AG08395 (cell line): ENCODE data around the gene SYCP3.

Experiments used
- DNase-seq: peaks from one replicate; pipeline ENCODE4 v3.0.0; 2012; ENCODE audit warnings: mixed read lengths, low spot score

The SYCP3 gene

DNA sequence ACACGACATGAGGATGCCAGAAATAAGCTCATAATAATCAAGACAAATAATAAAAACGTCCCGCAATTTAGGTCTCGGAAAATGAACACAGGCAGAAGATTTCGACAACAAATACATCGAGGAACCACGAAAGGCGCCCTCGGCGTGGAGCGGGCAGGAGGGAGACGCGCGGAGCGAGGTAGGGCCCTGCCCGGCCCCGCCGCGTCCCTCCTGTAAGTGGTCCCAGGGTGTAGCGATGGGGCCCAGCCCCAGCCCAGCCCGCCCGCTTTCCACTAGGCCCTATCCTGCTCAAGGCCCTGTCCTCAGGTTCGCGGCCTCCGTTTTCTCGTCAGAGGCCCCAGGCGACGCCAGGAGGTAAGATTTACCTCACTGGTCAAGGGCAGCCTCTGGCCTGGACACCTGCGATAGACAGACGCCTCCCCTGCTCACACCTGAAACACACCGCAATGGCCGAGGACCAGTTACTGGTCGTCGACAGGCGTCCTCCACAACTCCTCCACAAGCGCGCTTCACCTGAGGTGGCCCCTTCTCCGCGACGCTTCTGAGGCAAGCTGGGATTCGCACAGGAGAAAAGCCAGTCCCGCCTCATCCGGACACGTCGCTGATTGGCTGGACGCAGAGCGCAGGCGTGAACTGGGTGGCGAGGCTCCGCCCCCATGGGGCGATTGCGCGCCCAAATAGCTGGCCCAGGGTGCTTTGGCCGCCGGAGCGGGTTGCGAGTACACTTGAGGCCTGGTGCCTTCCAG, at the start of gene SYCP3:
SYCP3 (minus strand) TSS at position 543 of the 746 bp plus-strand sequence. CDS start 1,527 bp downstream, outside the sequence.
- DNase-seq: no peak

- DNase-seq: no peak
These were observed 46.4 kb upstream of the SYCP3 start for GRCh38 chr12:101785671-101786070.

- no peak for DNase-seq
These were observed 45.1 kb upstream of the SYCP3 start for GRCh38 chr12:101784376-101784775.

DNA sequence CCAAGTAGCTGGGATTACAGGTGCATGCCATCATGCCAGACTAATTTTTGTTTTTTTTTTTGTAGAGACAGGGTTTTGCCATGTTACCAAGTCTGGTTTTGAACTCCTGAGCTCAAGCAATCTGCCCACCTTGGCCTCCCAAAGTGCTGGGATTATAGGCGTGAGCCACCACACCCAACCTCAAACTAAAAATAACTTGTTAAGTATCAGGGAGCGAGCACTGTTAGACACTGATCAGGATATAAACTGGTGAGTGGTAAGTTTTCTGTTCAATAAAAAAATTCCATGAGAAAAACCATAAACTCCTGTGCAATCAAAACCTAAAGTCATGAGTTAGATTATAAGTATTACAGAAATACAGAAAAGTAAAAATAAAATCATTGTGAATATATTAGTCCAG, 44.6 kb upstream of the SYCP3 start:
- DNase-seq: no peak

- DNase-seq: no peak
These were observed 43.9 kb upstream of the SYCP3 start for GRCh38 chr12:101783150-101783549.

DNA sequence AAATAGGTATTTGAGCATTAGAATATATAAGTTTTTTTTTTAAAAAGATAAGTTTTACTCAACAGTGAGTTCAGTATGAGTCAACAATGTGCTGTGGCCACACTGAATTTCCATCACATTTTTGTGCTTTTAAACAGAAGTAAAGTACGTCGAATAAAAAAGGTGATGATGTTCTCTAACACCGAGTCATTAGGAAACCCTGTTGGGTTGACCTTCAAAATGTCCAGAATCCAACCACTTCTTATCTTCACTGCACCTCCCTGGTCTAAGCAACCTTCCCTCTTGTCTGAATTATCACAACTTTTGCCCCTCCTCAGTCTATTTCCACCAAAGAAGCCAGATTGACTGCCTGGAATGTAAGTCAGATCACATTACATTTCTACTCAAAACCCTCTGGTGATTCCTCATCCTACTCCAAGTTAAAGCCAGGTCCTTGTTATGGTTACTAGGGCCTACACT, 43.0 kb upstream of the SYCP3 start:
- DNase-seq: peak; percentile 18

GRCh38 chr12:101781834-101782233, 42.6 kb upstream of the SYCP3 start:
- no peak for DNase-seq

DNA sequence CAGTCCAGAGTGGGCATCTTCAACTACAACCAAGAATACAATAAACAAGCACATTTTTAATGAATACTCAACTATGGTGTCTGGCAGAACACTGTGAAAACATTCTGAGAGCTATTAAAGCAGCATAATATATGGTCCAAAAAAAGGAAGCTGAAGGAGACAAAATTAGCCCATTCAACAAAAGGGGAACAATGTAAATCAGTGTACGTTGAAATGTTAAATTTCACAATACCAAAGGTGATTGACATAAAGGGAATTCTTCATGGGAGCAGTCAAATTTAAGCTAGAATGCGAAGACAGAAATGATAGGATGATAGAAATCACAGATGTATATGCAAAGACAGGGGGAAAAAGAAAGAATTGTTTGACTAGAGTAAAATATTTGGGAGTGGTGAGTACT, 41.3 kb upstream of the SYCP3 start:
- no peak for DNase-seq

- no peak for DNase-seq
These were observed 40.4 kb upstream of the SYCP3 start for GRCh38 chr12:101779626-101780025.

DNA sequence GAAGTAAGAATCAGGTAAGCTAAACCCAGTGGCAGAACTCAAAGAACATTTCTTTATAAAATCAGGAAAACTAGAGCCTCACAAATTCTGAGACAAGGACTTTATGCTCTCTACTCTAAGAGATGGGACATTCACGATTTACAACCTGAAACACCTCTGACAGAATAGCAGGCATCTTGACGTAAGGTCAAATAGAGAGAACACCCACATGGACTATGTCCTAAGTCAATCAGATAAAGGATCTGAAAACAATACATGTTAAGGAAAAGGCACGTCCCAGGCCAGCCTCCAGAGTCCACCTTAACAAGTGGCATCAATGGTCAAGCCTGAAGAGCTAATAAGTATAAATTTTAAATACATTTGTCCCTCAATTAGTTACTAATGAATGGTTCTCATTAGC, 39.9 kb upstream of the SYCP3 start:
- no peak for DNase-seq

DNA sequence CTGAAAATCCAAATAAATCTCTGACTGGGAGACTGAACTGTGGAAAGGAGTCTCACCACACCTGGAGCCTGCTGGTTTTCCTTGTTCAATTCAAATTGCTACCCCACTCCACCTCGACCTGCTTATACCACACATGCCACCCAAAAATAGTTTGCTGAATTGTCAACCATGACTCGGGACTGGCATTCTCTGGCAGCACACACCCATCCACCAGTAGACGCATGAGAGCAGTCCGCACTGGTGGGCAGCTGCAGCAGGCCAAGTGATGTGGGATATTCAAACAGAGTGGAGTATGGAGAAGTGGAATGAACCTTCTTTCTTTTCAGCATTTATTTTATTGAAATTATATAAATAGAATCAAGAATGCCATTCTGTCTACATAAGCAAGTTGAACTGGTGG, 38.7 kb upstream of the SYCP3 start:
- no peak for DNase-seq

- DNase-seq: no peak
These were observed 38.2 kb upstream of the SYCP3 start for GRCh38 chr12:101777485-101777884.

DNA sequence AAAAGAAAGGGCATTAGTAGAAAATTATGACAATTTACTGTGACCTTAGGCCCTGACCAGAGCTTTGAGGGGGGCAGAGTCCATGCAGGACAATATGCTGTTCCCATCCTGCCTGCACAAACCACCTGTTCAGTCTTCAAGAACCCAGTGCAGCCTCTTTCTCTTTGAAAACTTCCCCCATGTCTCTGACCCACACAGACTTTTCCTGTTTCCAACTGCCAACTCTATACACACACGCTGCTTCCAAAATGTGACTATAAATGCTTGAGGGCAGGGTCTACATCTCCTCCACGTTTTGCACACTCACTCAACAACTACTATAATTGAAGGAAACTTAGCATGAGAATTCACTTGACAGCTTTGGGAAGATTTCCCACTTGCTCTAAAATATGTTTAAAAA, 36.6 kb upstream of the SYCP3 start:
- DNase-seq: no peak

DNA sequence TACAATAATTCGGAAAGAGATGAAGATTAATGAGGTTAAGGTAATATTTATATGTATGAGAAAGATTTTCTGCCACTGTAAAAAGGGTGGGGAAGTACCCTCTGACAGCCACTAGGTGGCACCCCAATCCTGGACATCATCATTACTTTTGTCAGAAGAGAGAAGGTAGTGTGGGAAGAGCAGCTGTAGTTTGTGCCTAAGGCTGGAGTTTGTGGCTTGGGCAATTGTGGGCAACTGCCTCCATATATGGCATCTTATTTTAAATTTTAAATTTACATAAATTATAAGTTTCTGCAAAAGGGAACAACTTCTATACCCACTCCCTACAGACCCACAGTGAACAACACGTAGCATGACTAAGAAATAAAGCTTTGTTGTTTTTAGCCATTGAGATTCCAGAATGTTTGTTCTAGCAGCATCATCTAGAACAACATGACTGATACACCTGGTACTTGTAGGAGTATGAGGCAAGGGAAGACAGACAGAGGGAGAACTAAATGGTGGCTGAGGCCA, 34.4 kb upstream of the SYCP3 start:
- DNase-seq: peak; percentile 79

DNA sequence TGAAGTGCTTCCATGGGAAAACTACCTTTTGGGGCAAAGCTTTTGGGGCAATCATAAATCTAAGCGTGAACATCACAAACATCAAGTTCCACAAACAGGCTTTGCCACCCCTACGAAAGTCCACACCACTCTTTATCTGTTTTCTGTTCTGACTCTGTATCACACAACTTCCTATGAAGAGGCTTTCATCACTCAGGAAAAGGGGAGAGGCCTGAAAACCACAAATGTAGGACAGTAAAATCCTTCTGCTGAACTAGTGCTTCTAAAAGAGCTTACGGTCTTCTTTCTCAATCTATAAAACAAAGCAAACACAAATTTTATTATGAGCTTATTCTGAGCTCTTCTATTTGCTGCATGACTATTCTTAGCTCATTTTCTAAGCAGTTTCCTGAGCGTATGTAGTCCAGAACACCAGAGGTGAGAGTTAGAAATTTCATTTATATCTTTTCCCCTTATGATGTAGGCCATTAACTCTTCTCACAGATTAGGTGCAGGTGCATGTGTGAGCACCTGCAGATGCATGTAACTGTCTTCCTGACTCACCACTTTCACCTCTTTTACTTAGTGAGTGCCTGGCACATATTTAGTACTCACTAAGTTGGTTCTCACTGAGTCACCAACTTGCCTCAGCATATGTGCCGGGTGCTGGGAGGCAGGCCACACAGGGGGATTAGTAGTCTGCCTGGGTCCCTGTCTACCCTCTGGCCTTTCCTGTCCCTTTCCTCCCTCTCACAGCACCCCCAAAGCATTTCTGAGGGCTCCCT, 32.9 kb upstream of the SYCP3 start:
- DNase-seq: no peak

GRCh38 chr12:101769865-101770264, 30.6 kb upstream of the SYCP3 start:
- no peak for DNase-seq

GRCh38 chr12:101768781-101769180, 29.5 kb upstream of the SYCP3 start:
- DNase-seq: no peak

DNA sequence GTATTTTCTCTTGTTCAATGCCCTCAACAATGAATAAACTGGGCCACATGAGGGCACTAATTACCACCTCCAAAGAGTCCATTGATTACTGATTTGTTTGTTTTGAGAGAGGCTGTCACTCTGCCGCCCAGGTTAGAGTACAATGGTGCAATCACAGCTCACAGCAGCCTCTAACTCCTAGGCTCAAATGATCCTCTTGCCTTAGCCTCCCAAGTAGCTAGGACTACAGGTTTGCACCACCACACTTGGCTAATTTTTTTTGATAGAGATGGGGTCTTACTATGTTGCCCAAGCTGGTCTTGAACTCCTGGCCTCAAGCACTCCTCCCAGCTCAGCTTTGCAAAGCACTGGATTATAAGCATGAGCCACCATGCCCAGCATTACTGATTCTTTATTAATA, 28.3 kb upstream of the SYCP3 start:
- DNase-seq: no peak

- no peak for DNase-seq
These were observed 25.0 kb upstream of the SYCP3 start for GRCh38 chr12:101764051-101764792.

- no peak for DNase-seq
These were observed 24.1 kb upstream of the SYCP3 start for GRCh38 chr12:101763246-101763931.

- no peak for DNase-seq
These were observed 22.5 kb upstream of the SYCP3 start for GRCh38 chr12:101761781-101762180.

DNA sequence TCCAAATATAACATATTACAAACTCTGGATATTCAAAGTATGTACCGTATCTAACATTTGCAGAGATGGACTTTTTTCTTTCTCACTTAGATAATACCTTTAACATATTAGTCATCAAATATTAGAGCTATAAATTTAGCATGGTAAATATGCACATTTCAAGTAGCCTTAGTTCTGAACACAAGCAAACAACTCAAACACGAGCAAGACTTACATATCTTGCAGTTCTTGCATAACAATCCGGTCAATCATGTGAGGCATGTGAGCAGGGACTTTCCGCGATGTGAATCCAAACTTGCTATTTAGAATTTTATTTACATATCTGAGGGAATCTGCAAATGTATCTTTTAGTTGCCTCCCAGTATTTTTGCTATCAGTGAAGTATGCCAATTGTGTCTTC, 22.1 kb upstream of the SYCP3 start:
- no peak for DNase-seq
